CD4-positive, alpha-beta T cell treated with Interleukin-2 at 100 ng/mL for 4 hours (primary cell): Measurements from ENCODE around the gene FBXO31.
"Not testable (repeated sequence)": the region's sequence is repeated elsewhere in the genome, so short reads cannot be mapped to it uniquely, and the experiment has no call there.

Experiments used
- DNase-seq: peaks from one replicate; pipeline ENCODE4 v3.0.0-alpha.2; 2020; ENCODE audit warnings: low spot score

Gene FBXO31

GRCh38 chr16:87362828-87363559 lies 20.6 kb downstream of the FBXO31 start:
- DNase-seq: not testable (repeated sequence)

- no peak for DNase-seq
Observed at GRCh38 chr16:87361916-87362619, 21.5 kb downstream of the FBXO31 start.

GRCh38 chr16:87360862-87361610 lies 22.5 kb downstream of the FBXO31 start:
- no peak for DNase-seq

GRCh38 chr16:87359121-87359520 lies 24.5 kb downstream of the FBXO31 start:
- DNase-seq: no peak

GRCh38 chr16:87358696-87359095 lies 24.9 kb downstream of the FBXO31 start:
- no peak for DNase-seq

GRCh38 chr16:87358250-87358649 lies 25.3 kb downstream of the FBXO31 start:
- DNase-seq: no peak

- no peak for DNase-seq
Observed at GRCh38 chr16:87356491-87356853, 27.1 kb downstream of the FBXO31 start.

- no peak for DNase-seq
Observed at GRCh38 chr16:87353613-87354012, 30.0 kb downstream of the FBXO31 start.

GRCh38 chr16:87352818-87353217 lies 30.8 kb downstream of the FBXO31 start:
- no peak for DNase-seq

- no peak for DNase-seq
Observed at GRCh38 chr16:87351320-87351698, 32.3 kb downstream of the FBXO31 start.

- DNase-seq: no peak
Observed at GRCh38 chr16:87350681-87351319, 32.8 kb downstream of the FBXO31 start.

GRCh38 chr16:87350031-87350430 lies 33.5 kb downstream of the FBXO31 start:
- DNase-seq: no peak

GRCh38 chr16:87348616-87349157 lies 34.9 kb downstream of the FBXO31 start:
- no peak for DNase-seq

GRCh38 chr16:87347932-87348615 lies 35.5 kb downstream of the FBXO31 start:
- DNase-seq: no peak

GRCh38 chr16:87346517-87347060 lies 37.0 kb downstream of the FBXO31 start:
- DNase-seq: no peak

- no peak for DNase-seq
Observed at GRCh38 chr16:87345726-87346424, 37.7 kb downstream of the FBXO31 start.

- peak; percentile 69 for DNase-seq
Observed at GRCh38 chr16:87344931-87345631, 38.5 kb downstream of the FBXO31 start.

- no peak for DNase-seq
Observed at GRCh38 chr16:87344165-87344930, 39.2 kb downstream of the FBXO31 start.

- no peak for DNase-seq
Observed at GRCh38 chr16:87343753-87344050, 39.9 kb downstream of the FBXO31 start.
